Ovary (tissue), 9 donors: ENCODE data around the gene PADI1. TPM values are rescaled to one million over a fixed set of nuclear protein-coding genes. Genes with fewer than 3 reads are reported as not detected.

Source experiments
- DNase-seq, 5 donors: peaks; one replicate each; pipeline ENCODE4 v3.0.0-alpha.2; 2019 to 2020
- H3K27ac ChIP-seq, 2 donors: fragments of 200-600 bp; one replicate each; pipeline versions ENCODE4 v1.5.1 to v1.8.0; 2019 to 2022
- H3K27me3 ChIP-seq: fragments of 200-600 bp; one replicate; pipeline ENCODE4 v1.8.0; 2022
- H3K36me3 ChIP-seq: fragments of 200-600 bp; sonication (generic); one replicate; pipeline ENCODE4 v1.5.1; 2019
- H3K4me1 ChIP-seq: one replicate; pipeline ENCODE4 v1.8.1; 2013; ENCODE audit warnings: mild to moderate bottlenecking, moderate library complexity; ENCODE audit not compliant: insufficient read depth
- H3K4me3 ChIP-seq: fragments of 200-600 bp; sonication (generic); one replicate; pipeline ENCODE4 v1.5.1; 2017
- H3K9me3 ChIP-seq, 2 donors: fragments of 200-600 bp in 1 of 2; sonication (generic) in 1 of 2; one replicate each; pipeline versions ENCODE4 v1.5.1 to v1.8.1; 2013 to 2019; ENCODE audit warnings: mild to moderate bottlenecking in 1 of 2, moderate library complexity in 1 of 2
- CTCF ChIP-seq, 3 donors: fragments of 450-650 bp in 2 of 3; fragments of 200-600 bp in 1 of 3; IDR thresholded peaks; one replicate each; pipeline versions ENCODE4 v1.5.1 to v1.8.0; 2016 to 2022; ENCODE audit warnings: antibody characterized with exemption in 3 of 3, mild to moderate bottlenecking in 1 of 3
- EP300 ChIP-seq: sonication (generic); formaldehyde crosslinking; IDR thresholded peaks from one replicate; pipeline ENCODE4 v1.6.1; 2017; ENCODE audit warnings: antibody characterized with exemption
- POLR2A ChIP-seq: fragments of 450-650 bp; IDR thresholded peaks from one replicate; pipeline ENCODE4 v1.6.1; 2017; ENCODE audit warnings: antibody characterized with exemption, mild to moderate bottlenecking, moderate library complexity
- whole genome bisulfite sequencing, 3 donors: extraction: QIAGEN DNeasy Blood & Tissue Kit in 1 of 3; methylation state at CpG; one replicate each; pipeline versions ENCODE4 v1.1.5 to v1.1.7; 2013 to 2017; 5-methylcytosine and 5-hydroxymethylcytosine counted together
- intact Hi-C, 4 donors: fragments of 100-400 bp; cut with DNase I; formaldehyde crosslinking; loops; one replicate each; pipeline versions ENCODE4 v1.11.0 to v1.15.1; 2022 to 2023
- polyA plus RNA-seq, 2 donors: library from polyadenylated mRNA; stranded (reverse); fragments of 200-250 nt in 1 of 2; fragments of 350-450 nt in 1 of 2; fragmentation: Illumina TruSeq in 1 of 2; extraction: RNeasy Lipid Tissue Mini Kit (QIAGEN cat#74804) in 1 of 2; gene quantifications; one replicate each; pipeline ENCODE4 v1.2.3, GENCODE V29; 2013 to 2014
- total RNA-seq, 7 donors: library from RNA; depleted of rRNA in 2 of 7; stranded (reverse); fragments of >200 nt in 2 of 7; fragmentation: NEBNext Ultra II Directional in 3 of 7; extraction: Animal tissue kit (Norgen Biotek cat#: 25700) in 3 of 7; gene quantifications; one replicate each; pipeline versions ENCODE4 v1.1.0 to v1.2.4, GENCODE V29; 2016 to 2023
- donor health status: DM: no; HTN: no; CAD: no; lungs with moderate emphysema.
- donor health status: DM: no; HTN: no; CAD: no.
- donor health status: Bipolar disorder and iron deficiency.
- donor health status: DM: yes; HTN: yes; CAD: no.
- donor health status: DM: no; HTN: no; CAD: no.
- donor health status: DM: yes; HTN: yes; CAD: no.

PADI1 gene
- total and polyA plus RNA-seq, 9 donors: 0.07 TPM; not detected in 8

GRCh38 chr1:17260264-17260663, 55.3 kb downstream of the PADI1 start:
- no peak for DNase-seq
- Histone ChIP-seq H3K27ac (no peak overlapping the region), H3K4me3 (no peak overlapping the region), H3K9me3 (no peaks in the 10 kb centered on the region), H3K4me1 (no peaks in the 10 kb centered on the region), H3K27me3 (no peaks in the 10 kb centered on the region), H3K36me3 (no peaks in the 10 kb centered on the region)
- intact Hi-C loops: no loop called here
- 59 to 68% (median 60%) methylated on average over 7 of the region's 7 CpGs for WGBS, 3 donors
- TF ChIP-seq POLR2A (no peak), EP300 (no peak), CTCF (IDR thresholded peaks at IDR 0.05) (no peak)

- intact Hi-C loops: no loop called here
- no peak for DNase-seq
- TF ChIP-seq EP300: no peak
- TF ChIP-seq CTCF (IDR thresholded peaks at IDR 0.05): no peak
- no peak for TF ChIP-seq POLR2A
- Histone ChIP-seq H3K4me1 (no peaks in the 10 kb centered on the region), H3K4me3 (no peak overlapping the region), H3K27ac (no peak overlapping the region), H3K36me3 (no peaks in the 10 kb centered on the region), H3K9me3 (no peaks in the 10 kb centered on the region), H3K27me3 (no peaks in the 10 kb centered on the region)
- WGBS, 3 donors: 75 to 83% (median 82%) methylated on average over 5 of the region's 5 CpGs
Measured at GRCh38 chr1:17260738-17261137, 55.8 kb downstream of the PADI1 start.

- Histone ChIP-seq H3K27ac (no peak overlapping the region), H3K4me3 (no peak overlapping the region), H3K9me3 (no peaks in the 10 kb centered on the region), H3K36me3 (no peaks in the 10 kb centered on the region), H3K4me1 (no peaks in the 10 kb centered on the region), H3K27me3 (no peaks in the 10 kb centered on the region)
- TF ChIP-seq CTCF (IDR thresholded peaks at IDR 0.05) (no peak), EP300 (no peak), POLR2A (no peak)
- DNase-seq: no peak
- intact Hi-C loops: no loop called here
Measured at GRCh38 chr1:17263936-17264335, 59.0 kb downstream of the PADI1 start.

- DNase-seq: no peak
- TF ChIP-seq CTCF (IDR thresholded peaks at IDR 0.05) (no peak), POLR2A (no peak), EP300 (no peak)
- no peaks in the 10 kb centered on the region for H3K36me3 ChIP-seq
- no peaks in the 10 kb centered on the region for H3K9me3 ChIP-seq
- 73 to 89% (median 85%) methylated on average over 5 of the region's 5 CpGs for WGBS, 3 donors
- no peak overlapping the region for H3K27ac ChIP-seq
- no peaks in the 10 kb centered on the region for H3K4me1 ChIP-seq
- intact Hi-C loops: no loop called here
- H3K27me3 ChIP-seq: no peaks in the 10 kb centered on the region
- H3K4me3 ChIP-seq: no peak overlapping the region
Measured at GRCh38 chr1:17264470-17264869, 59.5 kb downstream of the PADI1 start.

- no peaks in the 10 kb centered on the region for H3K4me1 ChIP-seq
- no peak for TF ChIP-seq EP300
- TF ChIP-seq CTCF (IDR thresholded peaks at IDR 0.05): no peak
- TF ChIP-seq POLR2A: no peak
- no peaks in the 10 kb centered on the region for H3K36me3 ChIP-seq
- no peaks in the 10 kb centered on the region for H3K9me3 ChIP-seq
- intact Hi-C loops: no loop called here
- 52 to 85% (median 80%) methylated on average over 2 of the region's 2 CpGs for WGBS, 3 donors
- H3K27me3 ChIP-seq: no peaks in the 10 kb centered on the region
- H3K27ac ChIP-seq: no peak overlapping the region
- DNase-seq: no peak
- no peak overlapping the region for H3K4me3 ChIP-seq
Measured at GRCh38 chr1:17265162-17265561, 60.2 kb downstream of the PADI1 start.
